Stimulated activated naive CD4-positive, alpha-beta T cell (primary cell): ENCODE results near the gene DMD.
"Not testable (repeated sequence)": the region's sequence is repeated elsewhere in the genome, so short reads cannot be mapped to it uniquely, and the experiment has no call there.

Experiments
- DNase-seq, 6 experiments: peaks; one replicate each; lab custom pipeline; 2025; lab: John Stamatoyannopoulos, UW

The DMD gene

DNA sequence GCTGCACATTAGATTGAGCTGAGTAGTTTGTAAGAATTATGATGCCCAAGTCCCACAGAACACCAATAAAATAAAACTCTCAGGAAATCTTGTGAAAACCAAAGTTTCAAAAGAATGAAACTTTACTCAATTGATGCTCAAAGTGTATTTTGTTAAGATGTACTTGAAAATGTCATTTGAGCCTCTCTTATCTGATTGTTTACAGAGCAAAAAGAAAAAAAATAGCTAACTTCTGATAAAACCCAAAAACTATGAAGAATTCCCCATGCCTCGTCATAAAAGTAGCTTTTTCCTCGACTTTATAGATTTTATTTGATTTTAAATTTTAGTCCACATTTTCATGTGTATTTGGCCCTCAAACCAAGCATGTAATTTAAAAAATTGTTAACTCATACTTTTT, 1618.0 kb downstream of the DMD start:
- no peak for DNase-seq

DNA sequence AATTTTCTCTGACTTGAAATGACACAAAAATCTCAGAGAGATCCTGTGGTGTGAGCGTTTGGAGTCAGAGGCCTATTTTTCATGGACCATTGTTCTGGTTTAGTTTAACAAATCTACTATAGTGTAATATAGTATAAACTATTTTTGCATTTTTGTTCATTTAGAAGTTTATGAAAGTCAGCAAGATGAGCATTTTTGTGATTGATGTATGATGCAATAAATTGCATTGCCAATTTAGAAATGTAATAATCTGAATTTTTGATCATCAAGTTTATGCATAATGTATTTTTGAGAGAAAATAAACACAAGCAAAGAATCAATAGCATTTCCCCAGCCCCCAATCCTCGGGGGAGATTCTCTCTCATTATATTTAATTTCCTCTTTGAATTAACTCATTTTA, 1620.0 kb downstream of the DMD start:
- DNase-seq, result no peak

DNA sequence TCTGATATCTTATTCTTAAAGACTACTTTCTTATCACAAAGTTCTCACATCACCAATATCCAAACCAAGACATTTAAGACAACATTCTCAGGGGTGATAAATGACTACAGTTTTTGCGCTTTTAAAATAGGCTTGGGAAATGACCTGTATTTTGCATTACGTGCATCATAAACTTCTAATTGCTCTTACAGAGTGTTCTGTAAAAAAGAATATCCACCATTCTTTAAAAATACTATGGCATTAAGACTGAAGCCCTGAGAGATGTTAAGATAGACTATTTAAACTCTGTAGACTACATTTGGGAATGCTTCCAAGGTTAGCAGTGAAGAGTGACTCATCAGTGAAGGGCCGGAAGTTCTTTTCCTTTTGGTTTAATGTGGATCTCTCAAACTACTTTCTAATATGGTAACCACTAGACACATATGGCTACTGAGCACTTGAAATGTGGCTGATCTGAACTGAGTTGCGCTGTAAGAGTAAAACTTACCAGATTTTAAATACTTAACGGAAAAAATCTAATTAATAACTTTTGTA, 1620.7 kb downstream of the DMD start:
- no peak for DNase-seq

DNA sequence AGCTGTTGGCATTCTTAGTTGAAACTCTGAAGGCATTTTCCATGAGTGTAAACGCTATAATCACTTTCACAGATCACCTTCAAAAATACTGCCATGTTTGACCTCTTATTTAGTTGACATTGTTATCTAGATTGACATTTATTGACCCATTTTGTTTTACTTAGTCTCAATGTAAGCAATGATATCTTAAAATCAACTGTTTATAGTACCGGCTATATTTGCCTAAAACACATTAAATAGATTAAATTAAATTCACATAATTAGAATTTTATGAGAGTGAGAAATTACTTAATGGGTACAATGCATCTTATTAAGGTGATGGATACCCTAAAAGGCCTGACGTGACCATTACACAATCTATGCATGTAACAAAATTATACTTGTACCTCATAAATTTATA, 1621.8 kb downstream of the DMD start:
- DNase-seq, result no peak

DNA sequence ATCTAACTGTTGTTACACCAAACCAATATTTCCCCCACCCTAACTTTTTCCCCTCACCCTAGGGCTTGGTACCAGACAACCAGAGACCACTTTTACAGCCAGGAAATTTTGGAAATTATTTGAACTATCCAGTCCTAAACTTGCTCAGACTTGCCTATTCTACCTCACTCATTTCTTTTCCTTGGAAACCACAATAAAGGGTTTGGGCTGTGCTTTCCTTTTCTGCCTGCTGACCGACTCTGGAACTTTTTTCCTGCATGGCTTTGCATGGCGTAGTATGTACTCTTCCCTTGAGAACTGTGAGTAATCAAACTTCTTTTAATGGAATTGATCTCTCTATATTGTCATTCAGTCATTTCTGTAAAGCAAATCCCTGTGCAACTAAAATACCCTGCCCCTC, 1623.0 kb downstream of the DMD start:
- no peak for DNase-seq

DNA sequence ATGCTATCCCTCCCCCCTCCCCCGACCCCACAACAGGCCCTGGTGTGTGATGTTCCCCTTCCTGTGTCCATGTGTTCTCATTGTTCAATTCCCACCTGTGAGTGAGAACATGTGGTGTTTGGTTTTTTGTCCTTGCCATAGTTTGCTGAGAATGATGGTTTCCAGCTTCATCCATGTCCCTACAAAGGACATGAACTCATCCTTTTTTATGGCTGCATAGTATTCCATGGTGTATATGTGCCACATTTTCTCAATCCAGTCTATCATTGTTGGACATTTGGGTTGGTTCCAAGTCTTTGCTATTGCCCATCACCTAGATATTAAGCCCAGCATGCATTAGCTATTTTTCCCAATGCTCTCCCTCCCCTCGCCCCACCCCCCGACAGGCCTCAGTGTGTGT, 1627.5 kb downstream of the DMD start:
- not testable (repeated sequence) for DNase-seq

DNA sequence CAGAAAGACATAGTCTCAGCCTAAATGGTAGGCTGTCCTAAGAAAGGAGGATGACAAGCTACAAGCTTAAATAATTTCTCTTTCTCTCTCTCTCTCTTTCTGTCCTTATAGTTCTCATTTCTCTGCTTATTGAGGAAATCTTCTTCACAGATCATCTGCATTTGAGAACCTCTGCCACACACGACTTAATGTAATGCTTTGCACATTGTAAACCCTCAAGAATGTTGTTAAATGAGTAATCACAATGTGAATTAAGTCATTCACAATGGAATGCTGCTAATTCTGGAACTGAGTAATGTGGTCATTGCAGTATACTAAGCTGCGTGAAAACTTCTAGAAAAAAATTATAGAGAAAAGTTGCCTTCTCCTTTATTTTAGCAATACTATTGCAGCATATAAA, 1630.6 kb downstream of the DMD start:
- DNase-seq, result no peak

DNA sequence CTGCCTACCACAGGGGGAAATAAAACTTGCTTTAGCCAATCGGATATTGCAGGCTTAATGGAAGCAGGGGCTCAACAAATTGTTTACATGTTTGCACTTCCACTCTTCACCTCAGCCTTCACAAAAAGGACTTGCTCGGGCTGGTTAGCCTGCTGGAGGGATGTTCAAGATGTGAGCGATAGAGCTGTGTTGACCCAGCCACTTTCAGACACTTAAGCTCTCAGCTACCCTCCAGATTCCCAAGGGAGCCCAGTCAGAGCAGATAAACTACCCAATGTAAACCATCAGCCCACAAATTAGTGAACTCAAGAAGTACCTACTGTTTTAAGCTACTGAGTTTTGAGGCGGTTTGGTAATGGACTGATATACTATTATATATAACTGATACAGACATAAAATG, 1631.1 kb downstream of the DMD start:
- no peak for DNase-seq

DNA sequence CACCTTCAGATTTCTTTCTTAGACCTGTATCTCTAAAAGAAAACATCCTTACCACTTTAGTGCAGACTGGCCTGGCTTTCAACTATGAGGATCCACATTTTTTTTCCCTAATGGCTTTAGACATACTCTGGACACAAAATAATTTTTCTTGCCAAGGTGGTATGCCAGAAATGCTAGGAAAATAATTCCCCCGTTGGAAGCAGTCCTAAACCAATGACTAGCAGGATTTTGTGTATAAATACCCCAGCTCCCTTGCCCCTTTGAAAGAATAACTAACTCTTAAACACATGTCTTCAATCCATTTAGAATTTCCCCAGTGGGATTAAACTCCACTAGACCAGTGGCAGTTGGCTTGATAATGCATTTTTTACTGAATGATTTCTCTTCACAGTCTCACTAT, 1639.0 kb downstream of the DMD start:
- no peak for DNase-seq

DNA sequence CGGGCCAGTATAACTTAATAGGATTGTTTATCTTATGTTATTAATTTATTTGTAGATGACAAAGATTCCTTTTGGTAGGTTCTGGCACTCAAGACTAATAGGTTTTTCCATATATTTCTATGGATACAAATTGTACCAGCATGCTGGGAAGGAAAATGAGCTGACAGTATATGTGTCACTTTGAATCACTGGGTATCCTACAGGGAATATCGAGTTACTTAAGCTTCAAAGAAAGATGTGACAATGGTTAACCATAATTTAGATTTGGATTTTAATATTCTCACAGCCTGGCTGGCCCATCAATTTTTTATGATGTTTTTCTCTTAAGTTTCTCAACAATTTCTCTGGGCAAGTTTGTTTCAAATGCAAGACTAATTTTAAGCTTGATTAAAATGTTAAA, 1640.7 kb downstream of the DMD start:
- DNase-seq, result no peak

DNA sequence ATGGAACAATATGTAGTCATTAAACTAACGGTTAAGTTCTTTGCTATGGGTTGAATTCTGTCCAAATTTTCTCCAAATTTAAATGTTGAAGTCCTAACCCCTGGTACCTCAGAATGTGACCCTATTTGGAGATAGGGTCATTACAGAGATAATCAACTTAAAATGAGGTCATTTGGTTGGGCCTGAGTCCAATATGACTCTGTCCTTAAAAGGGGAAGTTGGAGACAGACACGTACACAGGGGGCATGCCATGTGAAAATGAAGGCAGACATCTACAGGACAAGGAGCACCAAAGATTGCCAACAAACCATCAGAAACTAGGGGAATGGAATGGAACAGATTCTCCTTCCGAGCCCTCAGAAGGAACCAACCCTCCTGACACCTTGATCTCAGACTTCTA, 1647.6 kb downstream of the DMD start:
- DNase-seq, result no peak

DNA sequence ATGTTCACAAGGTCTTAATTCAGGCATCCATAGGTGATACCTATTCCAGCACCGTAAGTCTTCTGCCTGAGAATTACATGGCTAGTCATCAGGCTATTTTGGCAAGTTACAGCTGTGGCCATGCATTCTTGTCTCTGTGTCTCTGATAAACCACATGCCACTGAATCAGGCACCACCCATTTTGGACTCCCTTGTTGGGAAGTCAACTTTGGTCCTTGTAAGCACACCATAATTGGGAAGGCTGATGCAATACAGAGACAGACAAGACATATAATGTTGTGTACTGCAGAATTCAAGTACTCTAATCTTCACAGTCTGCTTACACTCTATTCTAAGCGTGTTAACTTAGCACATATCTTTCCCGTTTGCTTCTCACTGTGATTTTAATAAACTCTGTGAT, 1655.8 kb downstream of the DMD start:
- DNase-seq, result no peak

DNA sequence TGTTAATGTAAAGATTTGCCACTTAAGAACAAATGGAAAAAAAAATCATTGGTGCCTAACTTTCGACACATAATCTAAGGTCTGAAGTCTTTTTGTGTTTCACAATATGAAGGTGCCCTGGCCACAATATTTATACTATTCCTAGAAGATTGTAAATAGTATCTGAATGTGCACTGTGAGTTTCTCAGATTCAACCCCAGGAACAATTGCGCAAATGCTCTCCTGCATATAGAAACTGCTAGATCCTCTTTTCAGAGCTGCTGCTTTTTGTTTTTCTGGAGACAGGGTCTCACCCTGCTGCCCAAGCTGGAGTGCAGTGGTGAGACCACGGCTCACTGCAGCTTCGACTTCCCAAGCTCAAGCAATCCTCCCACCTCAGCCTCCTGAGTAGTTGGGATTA, 1659.4 kb downstream of the DMD start:
- DNase-seq, result no peak

DNA sequence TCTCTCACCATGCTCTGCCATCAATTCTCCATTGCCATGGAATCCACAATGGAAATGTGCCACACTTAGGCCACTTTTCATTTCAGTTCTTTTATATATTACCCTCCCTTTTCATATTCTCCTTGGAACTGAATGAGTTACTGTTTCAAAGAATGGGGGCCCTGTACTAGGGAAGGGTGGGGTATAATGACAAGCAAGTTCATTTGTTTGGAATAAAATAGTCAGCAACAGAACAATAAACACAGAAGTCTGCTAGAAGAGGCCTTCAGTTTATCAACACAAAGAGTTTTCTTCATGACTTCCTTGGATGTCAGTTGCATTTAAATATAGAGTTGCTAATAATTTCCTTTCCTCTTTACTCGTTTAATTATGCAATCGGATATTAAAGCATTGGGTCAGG, 1661.2 kb downstream of the DMD start:
- no peak for DNase-seq

DNA sequence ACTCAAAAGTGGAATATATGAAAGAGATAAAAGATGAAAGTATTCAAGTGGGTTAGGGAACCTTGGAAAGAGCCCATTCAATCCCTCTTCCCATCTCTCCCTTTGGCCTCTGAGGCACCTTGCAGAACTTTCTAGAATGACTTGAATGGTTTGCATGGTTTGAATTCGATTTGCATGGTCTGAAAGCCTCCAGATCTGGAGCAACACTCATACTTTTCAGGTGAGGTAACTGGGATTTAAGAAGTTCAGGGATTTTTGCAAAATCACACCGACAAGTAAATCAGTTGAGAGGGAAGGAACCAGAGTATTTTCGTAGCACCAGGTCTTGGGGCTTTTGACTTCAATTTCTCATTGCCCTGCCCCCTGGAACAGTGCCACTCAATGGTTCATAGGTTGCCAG, 1663.5 kb downstream of the DMD start:
- DNase-seq, result no peak

DNA sequence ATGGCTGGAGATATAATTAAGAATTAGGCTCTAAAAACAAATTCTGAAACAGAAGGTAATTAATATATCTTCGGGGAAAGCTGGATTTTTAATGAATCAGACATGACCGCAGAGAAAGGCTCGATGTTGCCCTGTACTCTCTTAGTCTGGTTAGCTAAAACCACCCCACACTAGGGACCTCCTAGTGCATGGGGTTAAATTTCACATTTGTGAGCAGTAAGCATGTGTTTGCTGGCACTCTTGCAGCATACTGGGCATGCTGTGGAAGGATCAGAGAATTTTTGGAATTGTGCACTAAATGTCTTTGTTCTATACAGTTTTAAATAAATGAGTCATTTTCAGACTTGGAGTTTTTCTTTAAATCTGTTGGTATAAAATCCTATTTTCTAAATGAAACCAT, 1663.9 kb downstream of the DMD start:
- no peak for DNase-seq

DNA sequence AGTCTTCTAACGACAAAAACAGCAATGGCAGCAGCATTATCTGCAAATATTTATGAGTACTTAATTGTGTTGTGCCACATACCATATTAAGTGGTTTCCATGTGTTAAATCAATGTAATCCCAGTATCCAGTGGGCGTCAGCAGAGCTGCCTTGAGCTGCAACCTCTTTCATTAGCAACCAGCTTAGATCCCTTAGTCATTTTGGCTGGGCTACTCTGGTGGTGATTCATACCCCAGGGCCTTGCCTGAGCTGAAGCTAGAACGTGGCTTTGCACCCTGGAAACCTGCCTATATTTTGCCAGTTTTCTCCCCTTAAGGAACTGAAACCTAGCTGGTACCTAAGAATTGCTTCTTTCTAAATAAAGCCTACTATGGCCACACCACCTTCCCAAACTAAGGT, 1665.2 kb downstream of the DMD start:
- no peak for DNase-seq

DNA sequence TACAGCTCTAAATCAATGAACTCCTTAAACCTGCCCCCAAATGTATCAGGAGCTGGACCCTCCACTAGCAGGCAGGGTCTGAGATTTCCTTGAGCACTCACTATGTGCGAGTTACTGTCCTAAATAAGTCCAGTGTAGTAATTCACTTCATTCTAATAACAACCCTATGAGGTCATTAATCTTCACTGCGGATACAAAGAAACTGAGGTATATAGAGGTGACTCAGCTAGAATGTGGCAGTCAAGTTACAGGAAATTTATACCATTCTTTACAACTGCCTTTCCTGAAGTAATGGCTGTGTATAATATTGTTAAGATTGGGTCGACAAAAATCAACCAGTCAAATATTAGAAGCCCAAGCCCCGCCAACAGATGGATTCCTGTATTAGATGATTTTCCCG, 1665.6 kb downstream of the DMD start:
- DNase-seq, result no peak

DNA sequence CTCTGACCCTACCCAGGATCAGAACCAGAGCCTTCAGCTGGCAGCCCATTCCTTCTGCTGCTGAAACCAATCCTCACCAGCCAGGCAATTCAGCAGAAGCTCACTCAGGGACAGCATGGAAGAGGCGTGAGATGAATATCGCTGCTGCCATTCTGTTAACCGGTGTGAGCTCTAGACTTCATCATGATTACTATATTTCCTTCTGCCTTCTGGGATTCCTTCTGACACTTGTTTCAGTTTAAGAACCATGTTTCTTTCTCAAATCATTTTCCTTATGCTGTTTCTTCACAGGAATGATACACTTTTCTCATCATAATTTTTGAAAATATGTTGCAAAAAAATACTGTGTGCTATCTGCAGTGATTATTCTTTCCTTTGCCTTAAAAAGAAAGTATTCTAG, 1666.2 kb downstream of the DMD start:
- DNase-seq, result no peak

DNA sequence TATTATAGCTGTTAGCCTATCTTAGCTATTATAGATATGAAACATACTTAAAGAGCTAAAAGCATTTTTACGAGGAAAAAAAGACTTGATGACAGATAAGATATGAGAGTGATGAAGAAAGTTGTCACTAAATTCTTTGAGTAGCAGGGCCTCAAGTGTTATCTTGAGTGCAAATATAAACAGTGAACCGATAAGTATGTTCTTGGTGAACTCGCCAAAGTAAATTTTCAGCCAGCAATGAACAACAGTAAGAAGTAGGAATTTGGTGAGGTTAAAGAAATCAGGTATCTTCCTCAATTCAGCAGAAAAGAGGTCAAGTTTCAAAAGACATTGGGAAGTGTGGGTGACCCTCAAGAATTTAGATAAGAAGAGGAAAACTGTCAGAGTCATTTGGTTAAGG, 1667.7 kb downstream of the DMD start:
- no peak for DNase-seq

DNA sequence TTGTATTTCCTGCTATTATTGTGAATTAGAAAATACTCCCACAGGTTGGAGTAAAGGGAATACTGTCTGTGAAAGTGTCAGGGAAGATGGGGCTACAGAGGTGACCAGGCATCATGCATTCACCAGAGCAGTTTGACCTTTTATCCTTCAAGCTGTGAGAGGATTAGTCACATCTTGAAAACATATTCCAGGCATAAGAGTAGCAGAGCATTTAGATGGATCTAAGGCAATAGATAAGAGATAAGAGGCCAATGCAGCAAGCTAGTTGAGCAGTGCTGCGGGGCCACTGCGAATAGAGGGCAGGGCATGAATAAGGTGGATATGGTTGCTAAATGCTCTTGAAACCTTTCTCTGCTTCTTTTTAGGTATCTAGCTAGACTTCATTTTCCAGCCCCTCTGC, 1668.8 kb downstream of the DMD start:
- DNase-seq, result no peak

DNA sequence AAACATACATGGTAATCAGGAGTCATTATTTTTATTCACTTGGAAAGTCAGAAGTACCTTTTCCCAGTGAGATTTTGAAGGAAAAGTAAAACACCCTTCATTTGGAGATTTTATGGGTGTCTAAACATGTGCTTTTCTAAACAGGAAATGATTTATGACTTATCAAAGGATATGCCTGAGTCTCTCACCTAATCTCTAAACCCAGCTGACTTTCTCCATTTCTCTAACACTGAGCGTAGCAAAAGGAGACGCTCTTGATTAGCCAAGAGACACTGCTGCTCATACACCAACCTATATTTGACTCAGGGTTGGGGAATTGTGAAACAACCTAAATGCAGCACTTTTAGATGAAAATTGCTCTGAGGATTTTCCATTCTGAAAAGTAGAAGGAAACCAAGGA, 1671.0 kb downstream of the DMD start:
- no peak for DNase-seq

DNA sequence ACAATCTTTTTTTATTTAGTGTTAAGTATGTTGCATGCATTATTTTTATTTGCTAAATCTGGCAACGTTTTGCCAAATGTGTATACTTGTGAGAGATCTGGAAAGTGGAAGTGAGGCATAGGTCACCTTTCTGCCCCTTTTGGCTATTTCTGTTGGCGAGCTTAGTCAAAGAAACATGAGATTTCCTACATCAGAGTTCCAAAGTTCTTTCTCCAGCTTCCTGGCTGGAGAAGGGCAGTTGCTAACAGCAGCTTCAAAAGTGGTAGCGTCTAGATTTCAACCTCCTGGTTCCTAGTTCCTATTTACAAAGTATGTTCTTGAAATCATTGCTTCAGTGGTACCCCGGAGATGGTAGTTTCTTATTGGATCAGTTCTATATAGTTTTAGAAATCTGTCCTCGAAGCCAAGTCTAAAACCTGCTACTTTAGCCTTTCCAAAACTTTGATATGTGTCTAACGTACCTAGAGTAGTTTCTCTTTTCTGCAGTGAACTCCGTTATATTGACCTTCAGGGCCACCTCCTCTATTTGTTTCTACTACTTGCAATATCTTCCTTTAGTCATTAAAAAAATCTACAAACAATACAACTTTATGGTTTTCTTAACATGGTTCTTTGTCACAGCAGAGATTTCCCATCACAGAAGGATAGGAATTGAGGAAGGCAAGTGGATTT, 1683.8 kb downstream of the DMD start:
- DNase-seq, result no peak

DNA sequence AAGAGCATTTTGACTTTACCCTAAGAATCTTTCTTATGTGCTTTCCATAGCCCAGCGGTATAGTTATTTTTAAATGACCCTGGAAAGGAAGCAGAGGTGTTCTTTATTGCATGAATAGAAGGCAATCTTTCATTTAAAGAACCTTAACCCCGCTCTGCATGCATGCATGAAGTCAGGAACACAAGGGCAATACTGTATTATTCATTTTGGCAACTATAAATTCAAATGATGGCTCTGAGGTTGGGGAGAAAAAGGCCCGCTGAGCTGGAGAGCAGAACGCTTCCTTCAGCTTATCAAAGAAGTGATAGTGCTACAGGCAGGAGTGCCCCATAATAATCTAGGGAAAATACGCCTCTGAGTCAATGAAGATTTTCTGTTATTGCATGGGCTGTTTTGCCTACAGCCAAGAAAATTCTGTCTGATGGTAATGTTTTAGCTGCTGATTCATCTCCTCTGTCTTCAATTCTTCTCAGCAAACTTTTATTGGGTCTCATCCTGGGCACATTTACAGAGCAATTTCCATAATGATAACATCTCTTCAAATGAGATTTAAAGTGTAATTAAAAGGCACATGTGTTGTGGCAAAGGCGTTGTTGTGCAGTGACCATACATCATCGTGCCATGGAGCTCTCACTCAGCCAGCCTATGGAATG, 1687.3 kb downstream of the DMD start:
- DNase-seq, result no peak
